H1 (cell line): ENCODE results near the gene RUFY2. TPM values are rescaled to one million over a fixed set of nuclear protein-coding genes. Genes with fewer than 3 reads are reported as not detected.

Source experiments
- CTCF ChIA-PET: fragments of 300-600 bp; sonication (Branson Sonifier 250); formaldehyde crosslinking; loops from one replicate; lab custom pipeline; 2021; ENCODE audit not compliant: partially characterized antibody; lab: Charles Lee
- POLR2A ChIA-PET: fragments of 300-600 bp; sonication (Branson Sonifier 250); formaldehyde crosslinking; loops from one replicate; lab custom pipeline; 2021; ENCODE audit warnings: inconsistent platforms; ENCODE audit not compliant: partially characterized antibody; lab: Charles Lee
- DNase-seq, 2 experiments: peaks; one replicate each; pipeline versions ENCODE4 v3.0.0 to v3.0.0-alpha.2; 2010 to 2022; ENCODE audit warnings: low spot score in 2 of 2, low read depth in 1 of 2, mixed read lengths in 1 of 2
- FAIRE-seq: peaks from 2 replicates; lab custom pipeline; 2011; peaks lifted over from hg19 to GRCh38; lab: Jason Lieb, UNC
- H2AFZ ChIP-seq: 2 replicates; pipeline ENCODE4 v1.8.1; 2012; ENCODE audit warnings: low read length, inconsistent platforms
- H2AK5ac ChIP-seq: 2 replicates; pipeline ENCODE4 v1.6.1; 2013; ENCODE audit warnings: low read depth, low read length
- H2BK120ac ChIP-seq: replicated peaks from 2 replicates; pipeline ENCODE3; 2013; ENCODE audit warnings: low read depth, low read length, inconsistent platforms
- H2BK12ac ChIP-seq: 2 replicates; pipeline ENCODE4 v1.6.1; 2013; ENCODE audit warnings: low read depth, low read length
- H2BK15ac ChIP-seq: 2 replicates; pipeline ENCODE4 v1.6.1; 2013; ENCODE audit warnings: low read length
- H2BK20ac ChIP-seq: 2 replicates; pipeline ENCODE4 v1.6.1; 2013; ENCODE audit warnings: low read length
- H2BK5ac ChIP-seq: 2 replicates; pipeline ENCODE4 v1.6.1; 2013; ENCODE audit warnings: low read depth, low read length
- H3K14ac ChIP-seq: 2 replicates; pipeline ENCODE4 v1.6.1; 2013; ENCODE audit warnings: inconsistent platforms; ENCODE audit not compliant: insufficient read length
- H3K18ac ChIP-seq: 2 replicates; pipeline ENCODE4 v1.6.1; 2013; ENCODE audit warnings: low read length; ENCODE audit errors: extremely low read depth
- H3K23ac ChIP-seq: 2 replicates; pipeline ENCODE4 v1.6.1; 2013; ENCODE audit warnings: inconsistent platforms; ENCODE audit not compliant: insufficient read length
- H3K23me2 ChIP-seq: 2 replicates; pipeline ENCODE4 v1.6.1; 2013; ENCODE audit warnings: low read depth, low read length
- H3K27ac ChIP-seq: 2 replicates; pipeline ENCODE4 v1.6.1; 2011; ENCODE audit warnings: low read depth, low read length, inconsistent platforms
- H3K27me3 ChIP-seq, 4 experiments: replicated peaks in 1 of 4; 1 replicate in 1 of 4; 2 replicates in 3 of 4; pipeline versions ENCODE4 v1.6.1 to v1.8.1; 2011 to 2013; ENCODE audit warnings: low read length in 3 of 4, mild to moderate bottlenecking in 3 of 4, inconsistent platforms in 2 of 4, mixed read lengths in 2 of 4, moderate library complexity in 1 of 4; ENCODE audit not compliant: control insufficient read depth in 3 of 4, insufficient read depth in 3 of 4; ENCODE audit errors: extremely low read depth in 1 of 4
- H3K36me3 ChIP-seq, 4 experiments: 2 replicates each; pipeline versions ENCODE4 v1.6.1 to v1.8.1; 2011 to 2013; ENCODE audit warnings: mild to moderate bottlenecking in 4 of 4, low read length in 3 of 4, moderate library complexity in 2 of 4, control low read depth in 1 of 4, inconsistent platforms in 1 of 4; ENCODE audit not compliant: insufficient read depth in 4 of 4, control insufficient read depth in 2 of 4
- H3K4ac ChIP-seq: replicated peaks from 2 replicates; pipeline ENCODE3; 2013; ENCODE audit warnings: low read length, low read depth, mixed read lengths, inconsistent platforms; ENCODE audit not compliant: insufficient read length
- H3K4me1 ChIP-seq, 4 experiments: replicated peaks in 1 of 4; 1 replicate in 1 of 4; 2 replicates in 3 of 4; pipeline versions ENCODE4 v1.6.1 to v1.8.1; 2011 to 2013; ENCODE audit warnings: low read length in 3 of 4, inconsistent platforms in 2 of 4, mixed read lengths in 1 of 4; ENCODE audit not compliant: insufficient read depth in 4 of 4, control insufficient read depth in 3 of 4
- H3K4me2 ChIP-seq, 2 experiments: 2 replicates each; pipeline versions ENCODE4 v1.6.1 to v1.8.1; 2011 to 2013; ENCODE audit warnings: low read depth in 2 of 2, low read length in 2 of 2, control low read depth in 1 of 2, inconsistent platforms in 1 of 2, mild to moderate bottlenecking in 1 of 2; ENCODE audit not compliant: insufficient read depth in 1 of 2
- H3K4me3 ChIP-seq, 4 experiments: fragments of 200-600, 300-600 bp in 1 of 4; sonication (generic), shearing (Covaris generic), sonication (Bioruptor Twin) in 1 of 4; 2 replicates each; pipeline versions ENCODE4 v1.5.1 to v1.8.1; 2011 to 2016; ENCODE audit warnings: low read length in 4 of 4, low read depth in 3 of 4, control low read depth in 2 of 4, inconsistent platforms in 2 of 4, mild to moderate bottlenecking in 2 of 4, mixed read lengths in 1 of 4, moderate library complexity in 1 of 4; ENCODE audit not compliant: insufficient read depth in 2 of 4; ENCODE audit errors: extremely low read depth in 1 of 4
- H3K56ac ChIP-seq: replicated peaks from 2 replicates; pipeline ENCODE3; 2013; ENCODE audit warnings: low read depth, mild to moderate bottlenecking, mixed read lengths, low read length, inconsistent platforms; ENCODE audit not compliant: insufficient read length
- H3K79me1 ChIP-seq: 2 replicates; pipeline ENCODE4 v1.6.1; 2013; ENCODE audit warnings: low read depth, low read length, control low read depth
- H3K79me2 ChIP-seq, 2 experiments: 2 replicates each; pipeline versions ENCODE4 v1.6.1 to v1.8.1; 2012 to 2013; ENCODE audit warnings: low read length in 2 of 2, mild to moderate bottlenecking in 2 of 2, inconsistent platforms in 1 of 2; ENCODE audit not compliant: insufficient read depth in 2 of 2, control insufficient read depth in 1 of 2
- H3K9ac ChIP-seq, 4 experiments: replicated peaks in 1 of 4; 1 replicate in 1 of 4; 2 replicates in 3 of 4; pipeline versions ENCODE4 v1.6.1 to v1.8.1; 2011 to 2013; ENCODE audit warnings: low read depth in 3 of 4, low read length in 3 of 4, control low read depth in 2 of 4, mild to moderate bottlenecking in 2 of 4, moderate library complexity in 2 of 4, inconsistent platforms in 1 of 4; ENCODE audit errors: extremely low read depth in 1 of 4
- H3K9me3 ChIP-seq, 2 experiments: 2 replicates each; pipeline versions ENCODE4 v1.6.1 to v1.8.1; 2012 to 2013; ENCODE audit warnings: mild to moderate bottlenecking in 2 of 2, moderate library complexity in 2 of 2, control low read depth in 1 of 2, inconsistent platforms in 1 of 2, low read depth in 1 of 2, low read length in 1 of 2, mixed read lengths in 1 of 2; ENCODE audit not compliant: insufficient read depth in 2 of 2
- H4K20me1 ChIP-seq, 2 experiments: replicated peaks in 1 of 2; 2 replicates each; pipeline versions ENCODE3 to v1.8.1; 2011 to 2013; ENCODE audit warnings: inconsistent platforms in 2 of 2, low read length in 2 of 2, mild to moderate bottlenecking in 1 of 2; ENCODE audit not compliant: insufficient read depth in 2 of 2, control insufficient read depth in 1 of 2
- H4K5ac ChIP-seq: 2 replicates; pipeline ENCODE4 v1.6.1; 2013; ENCODE audit warnings: low read length, low read depth, mixed read lengths, inconsistent platforms; ENCODE audit not compliant: insufficient read length
- H4K8ac ChIP-seq: 2 replicates; pipeline ENCODE4 v1.8.0; 2013; ENCODE audit warnings: mild to moderate bottlenecking, moderate library complexity, low read length, inconsistent platforms; ENCODE audit not compliant: insufficient read depth; ENCODE audit errors: extremely low read depth
- H4K91ac ChIP-seq: replicated peaks from 2 replicates; pipeline ENCODE3; 2013; ENCODE audit warnings: low read length, mixed read lengths, inconsistent platforms; ENCODE audit not compliant: insufficient read length
- KDM4A ChIP-seq: IDR thresholded peaks from one replicate; pipeline ENCODE4 v1.7.1; 2012; ENCODE audit warnings: low read depth, mild to moderate bottlenecking, moderate library complexity, low read length, inconsistent platforms; ENCODE audit not compliant: severe bottlenecking
- POLR2AphosphoS5 ChIP-seq: IDR thresholded peaks from 2 replicates; pipeline ENCODE4 v1.6.1; 2011; ENCODE audit warnings: low read depth, low read length
- WGBS, 2 experiments: shearing (Covaris generic) in 1 of 2; methylation state at CpG; one replicate each; pipeline versions ENCODE4 v1.1.6 to v1.1.7; 2013 to 2015; ENCODE audit warnings: low lambda C conversion rate in 2 of 2, mixed read lengths in 2 of 2, inconsistent platforms in 1 of 2, low coverage in 1 of 2, missing lambda C conversion rate in 1 of 2; ENCODE audit not compliant: insufficient replicate concordance in 2 of 2, insufficient coverage in 1 of 2, insufficient read length in 1 of 2; ENCODE audit errors: extremely low coverage in 1 of 2, missing lambda C conversion rate in 1 of 2; 5-methylcytosine and 5-hydroxymethylcytosine counted together
- polyA plus RNA-seq, 7 experiments: library from polyadenylated mRNA; depleted of rRNA in 3 of 7; stranded (reverse) in 5 of 7; unstranded in 2 of 7; fragments of >200 nt in 5 of 7; fragments of 200-250 nt in 2 of 7; gene quantifications; 1 replicate in 5 of 7; 2 replicates in 1 of 7; 4 replicates in 1 of 7; pipeline versions ENCODE4 v1.2.1 to v1.2.3, GENCODE V29; 2011 to 2013; ENCODE audit warnings: missing spikeins in 2 of 7, mixed read lengths in 2 of 7
- total RNA-seq: library from RNA; stranded (reverse); fragmentation: NEBNext Ultra II Directional; extraction: Animal tissue kit (Norgen Biotek cat#: 25700); gene quantifications from 2 replicates; pipeline ENCODE4 v1.2.1, GENCODE V29; 2021

RUFY2 gene
- total and polyA plus RNA-seq, 2 of the 8 experiments (the other 6 are each of a cell fraction or from before 2014, with no cell fraction given) = 3.4 to 12.0 TPM

DNA sequence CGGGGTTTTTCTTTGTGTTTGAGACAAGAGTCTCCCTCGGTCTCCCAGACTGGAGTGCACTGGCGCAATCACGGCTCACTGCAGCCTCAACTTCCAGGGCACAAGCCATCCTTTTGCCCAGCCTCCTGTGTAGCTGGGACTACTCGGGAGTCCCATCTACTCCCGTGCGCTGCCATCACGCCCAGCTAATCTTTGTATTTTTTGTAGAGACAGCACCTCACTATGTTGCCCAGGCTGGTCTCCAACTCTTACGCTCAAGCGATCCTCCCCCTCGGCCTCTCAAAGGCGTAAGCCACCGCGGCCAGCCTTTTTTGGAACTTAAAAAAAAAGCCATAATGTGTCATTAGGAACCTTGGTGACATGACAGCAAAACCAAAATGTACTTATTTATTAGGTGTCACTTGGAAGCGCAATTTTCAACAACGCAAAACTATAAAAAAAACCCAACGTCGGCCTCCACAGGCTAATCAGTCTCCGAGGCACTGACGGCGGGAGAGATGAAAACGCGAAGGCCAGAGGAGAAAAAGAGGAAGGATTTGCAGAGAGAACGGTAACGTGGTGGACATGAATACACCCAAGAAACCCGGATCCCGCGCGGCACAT is 76.1 kb downstream of the RUFY2 start:
- H3K4me1 ChIP-seq = peaks cover 0 to 5% (median 4%) of the 10 kb centered on the region in 4 experiments; a peak in 4 of 7 replicates

More for the DNA sequence above, 76.1 kb downstream of the RUFY2 start:
- POLR2A ChIA-PET = interaction anchor here (0.7 to 6.7 kb wide), 22 partner anchors 9 to 469 kb away, joined by 3 to 141 read pairs (median 6); partner anchors contain the start of genes ATOH7, RUFY2 and SIRT1
- H4K5ac ChIP-seq = peak overlapping the region; percentile 87
- H3K23me2 ChIP-seq = peaks cover 4% of the 10 kb centered on the region; the same call in 1 of the 2 replicates
- peak overlapping the region; percentile 98 for H3K4ac ChIP-seq
- H3K79me1 ChIP-seq = no peaks in the 10 kb centered on the region
- H2BK12ac ChIP-seq = peak overlapping the region; percentile 86; the same call in 1 of the 2 replicates
- peak overlapping the region; percentile 97 for H3K18ac ChIP-seq
- 39% methylated on average over 29 of the region's 29 CpGs; no CpG with 5 or more reads in 1 of the 2 experiments for WGBS, 2 experiments
- peak overlapping the region; percentile 89 for H3K56ac ChIP-seq
- H3K27me3 ChIP-seq = no peaks in the 10 kb centered on the region; a peak in 1 of 7 replicates
- peaks cover 10 to 14% of the 10 kb centered on the region in 2 experiments for H4K20me1 ChIP-seq
- H4K91ac ChIP-seq = peak overlapping the region; percentile 99
- no peak overlapping the region for H2BK15ac ChIP-seq
- peaks cover 28 to 50% of the 10 kb centered on the region in 2 experiments for H3K79me2 ChIP-seq
- CTCF ChIA-PET = interaction anchor here (0.8 to 1.2 kb wide), 2 partner anchors 9 to 17 kb away, joined by 3 read pairs; no protein-coding TSS in a partner anchor
- DNase-seq (no peak), FAIRE-seq (no peak)
- H2BK5ac ChIP-seq = peak overlapping the region; percentile 97
- H2BK120ac ChIP-seq = peak overlapping the region; percentile 72
- no peak overlapping the region for H2BK20ac ChIP-seq
- peak overlapping the region; percentile 96 to 100 (median 98) for H3K9ac ChIP-seq
- peak overlapping the region; percentile 95 to 99 (median 98) for H3K4me3 ChIP-seq
- no peak for TF ChIP-seq KDM4A
- TF ChIP-seq POLR2AphosphoS5 = peak; percentile 49; the same call in 1 of the 2 replicates
- H3K4me2 ChIP-seq = peak overlapping the region; percentile 83 to 88
- no peak overlapping the region for H2AFZ ChIP-seq
- no peaks in the 10 kb centered on the region for H3K9me3 ChIP-seq
- peaks cover 0 to 13% (median 0%) of the 10 kb centered on the region in 4 experiments; a peak in 1 of 8 replicates for H3K36me3 ChIP-seq
- H3K27ac ChIP-seq = peak overlapping the region; percentile 99
- no peak overlapping the region for H3K23ac ChIP-seq
- no peak overlapping the region; the same call in 1 of the 2 replicates for H2AK5ac ChIP-seq
- H3K14ac ChIP-seq = no peak overlapping the region
- peak overlapping the region; percentile 100 for H4K8ac ChIP-seq
